ENCODE measurements around the gene TRPM8.
A peak's percentile ranks its signal among the peaks of the same experiment; 100 is the strongest.

The TRPM8 gene

GRCh38 chr2:234014427-234014826 lies 97.3 kb downstream of the TRPM8 start:
- CTCF ChIA-PET = no interaction called here
- H3K27ac ChIP-seq = no peak overlapping the region
- POLR2A ChIA-PET (ENCODE audit: low non-redundant PET) = no interaction called here
- no peak for TF ChIP-seq CTCF (conservative IDR thresholded peaks at IDR 0.05; ENCODE audit: low read depth)
- DNase-seq (ENCODE audit: low spot score) = no peak

- ChIA-PET CTCF (no interaction called here), POLR2A (ENCODE audit: low non-redundant PET) (no interaction called here)
- DNase-seq (ENCODE audit: low spot score) = no peak
- H3K27ac ChIP-seq = no peak overlapping the region
- no peak for TF ChIP-seq CTCF (conservative IDR thresholded peaks at IDR 0.05; ENCODE audit: low read depth)
Measured at GRCh38 chr2:234015861-234016260, 98.7 kb downstream of the TRPM8 start.

DNA sequence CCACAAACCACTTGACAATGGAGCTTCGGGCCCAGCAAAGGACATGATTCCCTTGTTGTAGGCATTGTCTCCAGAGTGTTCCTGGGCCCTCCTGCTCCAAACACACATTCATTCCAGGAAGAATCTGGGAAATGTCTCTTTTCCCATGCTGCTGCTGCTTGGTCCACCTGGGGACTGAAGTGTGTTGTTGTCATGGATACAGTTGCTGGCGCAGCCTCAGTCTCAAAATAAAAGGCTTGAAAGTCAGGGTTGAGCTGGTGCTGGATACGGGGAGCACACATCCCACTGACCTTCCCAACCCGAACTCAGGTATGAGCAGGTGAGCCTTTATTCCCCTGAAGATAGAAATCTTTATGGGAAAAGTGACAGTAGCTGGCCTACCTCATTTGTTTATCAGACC lies 102.7 kb downstream of the TRPM8 start:
- no peak overlapping the region for H3K27ac ChIP-seq
- DNase-seq (ENCODE audit: low spot score) = no peak
- TF ChIP-seq CTCF (conservative IDR thresholded peaks at IDR 0.05; ENCODE audit: low read depth) = no peak
- ChIA-PET POLR2A (ENCODE audit: low non-redundant PET) (no interaction called here), CTCF (no interaction called here)

- CTCF ChIA-PET = no interaction called here
- POLR2A ChIA-PET (ENCODE audit: low non-redundant PET) = no interaction called here
- TF ChIP-seq CTCF (conservative IDR thresholded peaks at IDR 0.05; ENCODE audit: low read depth) = no peak
- no peak for DNase-seq (ENCODE audit: low spot score)
- no peak overlapping the region for H3K27ac ChIP-seq
Measured at GRCh38 chr2:234020332-234020731, 103.2 kb downstream of the TRPM8 start.

- CTCF ChIA-PET = interaction anchor here (0.6 to 0.7 kb wide), 2 partner anchors 79 to 510 kb away, joined by 3 to 5 read pairs; no protein-coding TSS in a partner anchor
- H3K27ac ChIP-seq = no peak overlapping the region
- no peak for TF ChIP-seq CTCF (conservative IDR thresholded peaks at IDR 0.05; ENCODE audit: low read depth)
- no peak for DNase-seq (ENCODE audit: low spot score)
- POLR2A ChIA-PET (ENCODE audit: low non-redundant PET) = no interaction called here
Measured at GRCh38 chr2:234022424-234022823, 105.3 kb downstream of the TRPM8 start.

- no peak for TF ChIP-seq CTCF (conservative IDR thresholded peaks at IDR 0.05; ENCODE audit: low read depth)
- ChIA-PET POLR2A (ENCODE audit: low non-redundant PET) (no interaction called here), CTCF (interaction anchor here (0.6 to 1.0 kb wide), 2 partner anchors 234 to 677 kb away, joined by 3 to 4 read pairs; no protein-coding TSS in a partner anchor)
- DNase-seq (ENCODE audit: low spot score) = no peak
- H3K27ac ChIP-seq = peak overlapping the region; percentile 69
Measured at GRCh38 chr2:234024304-234024703, 107.1 kb downstream of the TRPM8 start.

GRCh38 chr2:234025466-234025865 lies 108.3 kb downstream of the TRPM8 start:
- no peak overlapping the region for H3K27ac ChIP-seq
- no peak for TF ChIP-seq CTCF (conservative IDR thresholded peaks at IDR 0.05; ENCODE audit: low read depth)
- ChIA-PET CTCF (interaction anchor here (0.6 kb wide), 1 partner anchor 159 kb away, joined by 3 read pairs; no protein-coding TSS in a partner anchor), POLR2A (ENCODE audit: low non-redundant PET) (no interaction called here)
- peak; percentile 7 for DNase-seq (ENCODE audit: low spot score)
